GM12873 (cell line): ENCODE data around the gene ANKRD23.

Experiments
- CTCF ChIP-seq: IDR thresholded peaks from 2 replicates; pipeline ENCODE4 v1.5.1; 2012; ENCODE audit warnings: low read depth, mild to moderate bottlenecking, moderate library complexity, low read length, control low read depth; ENCODE audit not compliant: insufficient read depth; ENCODE audit errors: missing control alignments

ANKRD23 gene

GRCh38 chr2:96885432-96886347, 41.9 kb upstream of the ANKRD23 start:
- no peak for TF ChIP-seq CTCF

- no peak for TF ChIP-seq CTCF
Observed at GRCh38 chr2:96884299-96885094, 40.7 kb upstream of the ANKRD23 start.

- no peak for TF ChIP-seq CTCF
Observed at GRCh38 chr2:96883306-96883705, 39.5 kb upstream of the ANKRD23 start.

GRCh38 chr2:96882906-96883305, 39.1 kb upstream of the ANKRD23 start:
- no peak for TF ChIP-seq CTCF

GRCh38 chr2:96882230-96882629, 38.4 kb upstream of the ANKRD23 start:
- no peak for TF ChIP-seq CTCF

- TF ChIP-seq CTCF = no peak
Observed at GRCh38 chr2:96881349-96882195, 37.8 kb upstream of the ANKRD23 start.

GRCh38 chr2:96880891-96881273, 37.1 kb upstream of the ANKRD23 start:
- no peak for TF ChIP-seq CTCF
